ENCODE measurements around the gene PUS10. TPM values are rescaled to one million over a fixed set of nuclear protein-coding genes. Genes with fewer than 3 reads are reported as not detected.
"Not testable (repeated sequence)": the region's sequence is repeated elsewhere in the genome, so short reads cannot be mapped to it uniquely, and the experiment has no call there.

The PUS10 gene
- total RNA-seq, 4 donors from 2014 or later: 11.8 to 20.6 (median 16.2) TPM

- Histone ChIP-seq H3K9me3 (no peaks in the 10 kb centered on the region), H3K27ac (no peak overlapping the region), H3K27me3 (no peaks in the 10 kb centered on the region), H3K4me1 (no peaks in the 10 kb centered on the region), H3K4me3 (replicated peaks in 1 of 3) (no peak overlapping the region), H3K36me3 (peaks cover 6 to 8% of the 10 kb centered on the region in 2 donors)
- DNase-seq: no peak
- TF ChIP-seq POLR2A (IDR thresholded peaks at IDR 0.05): no peak
- no peak for TF ChIP-seq CTCF (IDR thresholded peaks at IDR 0.05)
- WGBS, 2 donors: 74 to 85% methylated on average over 2 of the region's 2 CpGs
- intact Hi-C loops (cut with DNase I): no loop called here
These were observed 37.5 kb upstream of the PUS10 start for GRCh38 chr2:61055557-61055956.

GRCh38 chr2:61045999-61046398 lies 27.9 kb upstream of the PUS10 start:
- WGBS, 2 donors: 65 to 71% methylated on average over 4 of the region's 4 CpGs
- no peak for DNase-seq
- H3K36me3 ChIP-seq: peaks cover 21 to 23% of the 10 kb centered on the region in 2 donors
- H3K27me3 ChIP-seq: no peaks in the 10 kb centered on the region
- intact Hi-C loops (cut with DNase I): no loop called here
- H3K27ac ChIP-seq: peak overlapping the region in 1 of 3 donors; percentile 19
- no peaks in the 10 kb centered on the region for H3K9me3 ChIP-seq
- peaks cover 2 to 11% of the 10 kb centered on the region in 2 donors for H3K4me1 ChIP-seq
- no peak for TF ChIP-seq POLR2A (IDR thresholded peaks at IDR 0.05)
- TF ChIP-seq CTCF (IDR thresholded peaks at IDR 0.05): no peak
- no peak overlapping the region for H3K4me3 ChIP-seq (replicated peaks in 1 of 3)

- Histone ChIP-seq H3K27ac (peak overlapping the region in 1 of 3 donors; percentile 19), H3K9me3 (no peaks in the 10 kb centered on the region), H3K27me3 (no peaks in the 10 kb centered on the region), H3K36me3 (peaks cover 15 to 18% of the 10 kb centered on the region in 2 donors), H3K4me1 (peaks cover 2 to 11% of the 10 kb centered on the region in 2 donors), H3K4me3 (replicated peaks in 1 of 3) (no peak overlapping the region)
- intact Hi-C loops (cut with DNase I): no loop called here
- WGBS, 2 donors: 68 to 85% methylated on average over 2 of the region's 2 CpGs
- DNase-seq: no peak
- TF ChIP-seq CTCF (IDR thresholded peaks at IDR 0.05) (no peak), POLR2A (IDR thresholded peaks at IDR 0.05) (no peak)
These were observed 27.2 kb upstream of the PUS10 start for GRCh38 chr2:61045226-61045625.

- no peak overlapping the region for H3K27ac ChIP-seq
- WGBS, 2 donors: 87 to 93% methylated on average over 4 of the region's 4 CpGs
- DNase-seq: no peak
- H3K9me3 ChIP-seq: no peaks in the 10 kb centered on the region
- no peak overlapping the region for H3K4me3 ChIP-seq (replicated peaks in 1 of 3)
- intact Hi-C loops (cut with DNase I): no loop called here
- peaks cover 2 to 11% of the 10 kb centered on the region in 2 donors for H3K4me1 ChIP-seq
- H3K36me3 ChIP-seq: peaks cover 12 to 14% of the 10 kb centered on the region in 2 donors
- H3K27me3 ChIP-seq: no peaks in the 10 kb centered on the region
- TF ChIP-seq POLR2A (IDR thresholded peaks at IDR 0.05) (no peak), CTCF (IDR thresholded peaks at IDR 0.05) (no peak)
These were observed 26.6 kb upstream of the PUS10 start for GRCh38 chr2:61044636-61045035.

GRCh38 chr2:61042807-61043206 lies 24.8 kb upstream of the PUS10 start:
- no peaks in the 10 kb centered on the region for H3K36me3 ChIP-seq
- peaks cover 2 to 11% of the 10 kb centered on the region in 2 donors for H3K4me1 ChIP-seq
- no peak for DNase-seq
- intact Hi-C loops (cut with DNase I): no loop called here
- 84 to 90% methylated on average over 3 of the region's 3 CpGs for WGBS, 2 donors
- no peaks in the 10 kb centered on the region for H3K27me3 ChIP-seq
- H3K27ac ChIP-seq: no peak overlapping the region
- H3K9me3 ChIP-seq: no peaks in the 10 kb centered on the region
- H3K4me3 ChIP-seq (replicated peaks in 1 of 3): no peak overlapping the region
- TF ChIP-seq POLR2A (IDR thresholded peaks at IDR 0.05): no peak
- TF ChIP-seq CTCF (IDR thresholded peaks at IDR 0.05): no peak

- H3K4me1 ChIP-seq; DNase-seq; H3K9me3 ChIP-seq; H3K27ac ChIP-seq; intact Hi-C loops (cut with DNase I); H3K27me3 ChIP-seq; H3K4me3 ChIP-seq (replicated peaks in 1 of 3): not testable (repeated sequence)
- peaks cover 22 to 28% of the 10 kb centered on the region in 2 donors for H3K36me3 ChIP-seq
- 97 to 98% methylated on average over 2 of the region's 2 CpGs for WGBS, 2 donors
These were observed 18.6 kb upstream of the PUS10 start for GRCh38 chr2:61036643-61037042.

- H3K36me3 ChIP-seq: peaks cover 27 to 31% of the 10 kb centered on the region in 2 donors
- H3K4me3 ChIP-seq (replicated peaks in 1 of 3); H3K9me3 ChIP-seq; DNase-seq; H3K27me3 ChIP-seq; intact Hi-C loops (cut with DNase I); H3K4me1 ChIP-seq; H3K27ac ChIP-seq: not testable (repeated sequence)
- WGBS, 2 donors: 88% methylated on average over 7 to 9 of the region's 9 CpGs
These were observed 16.5 kb upstream of the PUS10 start for GRCh38 chr2:61034592-61034991.
